NCI-H526 treated with DMSO at 0.1 percent for 48 hours (cell line): ENCODE results near the gene IFT27.
"Not testable (repeated sequence)": the region's sequence is repeated elsewhere in the genome, so short reads cannot be mapped to it uniquely, and the experiment has no call there.

Experiments
- DNase-seq: peaks from one replicate; lab custom pipeline; 2025; lab: John Stamatoyannopoulos, UW

The IFT27 gene

DNA sequence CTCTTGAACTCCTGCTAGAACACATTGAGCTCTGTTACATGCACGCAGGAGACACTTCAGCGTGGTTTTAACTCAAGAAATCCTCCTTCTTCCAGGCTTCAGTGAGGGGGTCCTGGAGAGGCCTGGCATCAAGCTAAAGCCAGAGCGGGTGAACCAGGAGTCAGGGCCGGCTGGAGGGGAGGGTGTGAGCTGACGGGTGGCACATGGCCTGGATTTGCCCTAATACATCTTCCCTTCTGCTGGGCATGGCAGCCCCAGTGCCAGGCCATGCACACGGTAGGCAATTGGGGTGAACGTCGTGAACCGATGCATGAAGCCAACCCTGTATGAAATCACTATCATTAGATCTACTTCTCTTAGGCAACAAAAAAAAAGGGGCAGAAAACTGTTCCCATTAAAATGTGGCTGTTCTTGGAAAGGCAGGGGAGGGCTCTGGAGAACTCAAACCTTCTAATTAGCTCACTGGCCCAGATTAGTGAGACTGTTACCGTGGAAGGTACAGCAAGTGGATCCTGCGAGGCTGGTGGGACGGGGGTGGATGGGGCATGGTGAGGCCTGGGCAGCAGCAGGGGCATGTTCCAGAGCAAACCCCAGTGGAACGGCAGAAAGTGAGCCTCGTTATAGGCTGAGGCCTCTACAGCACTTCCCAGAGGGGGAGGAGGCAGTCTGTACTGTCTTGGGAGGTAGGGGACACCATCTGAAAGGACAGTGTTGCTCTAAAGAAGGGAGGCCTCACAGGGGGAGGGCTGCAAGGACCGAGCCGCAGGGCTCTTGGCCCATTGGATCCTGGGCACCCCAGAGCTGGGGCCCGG, 10.6 kb downstream of the IFT27 start:
- no peak for DNase-seq

DNA sequence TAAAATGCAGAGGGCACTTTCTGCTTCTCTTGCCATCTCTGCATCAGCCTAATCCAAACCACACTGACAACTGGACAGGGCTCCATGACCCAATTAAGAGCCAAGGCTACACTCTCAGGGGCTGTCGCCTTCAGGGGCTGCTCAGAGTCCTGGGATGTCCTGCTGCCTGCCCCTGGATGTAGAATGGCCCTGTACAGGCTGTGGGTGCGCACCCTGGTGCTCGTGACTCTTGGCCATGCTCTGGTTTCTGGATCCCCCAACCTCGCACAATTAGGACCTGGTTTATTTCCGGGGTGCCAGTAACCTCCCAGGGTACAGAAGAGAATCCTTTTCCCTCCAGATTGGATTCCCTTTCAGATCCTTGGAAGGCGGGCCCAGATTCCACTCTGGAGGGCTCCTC, 11.3 kb downstream of the IFT27 start:
- DNase-seq: no peak

DNA sequence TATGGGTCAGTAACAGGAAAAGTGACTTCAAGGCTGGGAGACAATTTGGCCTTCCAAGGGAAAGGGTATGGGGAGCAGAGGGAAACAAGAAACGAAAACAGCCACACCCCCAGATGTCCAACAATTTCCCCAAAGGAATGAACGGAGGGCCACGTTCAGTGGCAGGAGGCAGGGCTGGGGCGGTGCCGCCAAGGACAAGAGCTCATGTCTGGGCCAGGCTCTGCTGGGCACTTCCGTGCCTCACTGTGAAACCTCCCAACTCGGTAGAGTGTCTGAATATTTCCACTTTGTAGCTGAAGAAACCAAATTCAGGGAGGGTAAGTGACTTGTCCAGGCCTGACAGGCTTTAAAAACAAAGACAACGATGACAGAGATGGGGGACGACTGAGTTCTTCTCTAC, 11.9 kb downstream of the IFT27 start:
- no peak for DNase-seq

DNA sequence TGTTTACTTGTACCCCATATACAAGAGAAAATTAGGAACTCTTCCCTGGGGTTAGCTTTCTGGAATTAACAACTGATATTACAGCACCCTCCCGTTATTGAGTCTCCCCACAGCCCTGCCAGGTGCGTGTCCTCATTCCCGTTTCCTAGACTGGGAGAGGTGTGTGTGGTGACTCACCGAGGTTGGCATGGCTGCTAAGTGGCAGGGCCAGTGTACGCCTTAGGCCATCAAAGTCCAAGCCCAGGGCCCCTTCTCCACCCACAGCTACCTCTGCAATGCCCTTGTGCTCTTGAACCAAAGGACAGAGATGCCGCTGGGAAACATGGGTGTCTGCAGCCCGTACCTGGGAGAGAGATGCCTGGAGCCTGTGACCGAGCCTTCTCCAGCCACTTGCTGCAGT, 12.3 kb downstream of the IFT27 start:
- no peak for DNase-seq

DNA sequence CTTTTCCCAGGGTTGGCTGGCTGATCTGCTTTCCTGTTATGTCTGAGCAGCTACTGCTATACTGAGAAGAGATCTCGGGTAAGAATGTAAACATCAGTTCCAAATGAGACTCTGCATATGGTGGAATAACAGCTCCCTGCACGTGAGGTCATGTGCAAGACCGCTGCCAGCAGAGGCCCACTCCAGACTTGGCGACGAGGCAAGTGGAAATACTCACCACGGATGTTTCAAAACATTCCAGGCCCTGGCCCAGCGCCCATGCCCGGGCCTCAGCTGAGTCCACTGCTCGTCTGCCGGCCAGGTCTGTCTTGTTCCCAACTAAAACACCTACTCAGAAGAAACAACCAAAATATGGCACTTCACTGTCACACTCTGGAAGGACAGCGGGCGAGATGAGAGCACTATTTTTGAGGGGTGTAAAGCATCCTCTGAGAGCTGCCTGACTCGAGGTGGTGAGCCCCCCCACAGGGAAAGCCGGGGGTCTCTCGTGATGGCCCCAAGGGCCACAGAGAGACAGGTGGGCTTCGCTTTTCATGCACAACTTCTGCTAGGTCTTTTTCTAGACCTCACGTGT, 13.1 kb downstream of the IFT27 start:
- DNase-seq: no peak

DNA sequence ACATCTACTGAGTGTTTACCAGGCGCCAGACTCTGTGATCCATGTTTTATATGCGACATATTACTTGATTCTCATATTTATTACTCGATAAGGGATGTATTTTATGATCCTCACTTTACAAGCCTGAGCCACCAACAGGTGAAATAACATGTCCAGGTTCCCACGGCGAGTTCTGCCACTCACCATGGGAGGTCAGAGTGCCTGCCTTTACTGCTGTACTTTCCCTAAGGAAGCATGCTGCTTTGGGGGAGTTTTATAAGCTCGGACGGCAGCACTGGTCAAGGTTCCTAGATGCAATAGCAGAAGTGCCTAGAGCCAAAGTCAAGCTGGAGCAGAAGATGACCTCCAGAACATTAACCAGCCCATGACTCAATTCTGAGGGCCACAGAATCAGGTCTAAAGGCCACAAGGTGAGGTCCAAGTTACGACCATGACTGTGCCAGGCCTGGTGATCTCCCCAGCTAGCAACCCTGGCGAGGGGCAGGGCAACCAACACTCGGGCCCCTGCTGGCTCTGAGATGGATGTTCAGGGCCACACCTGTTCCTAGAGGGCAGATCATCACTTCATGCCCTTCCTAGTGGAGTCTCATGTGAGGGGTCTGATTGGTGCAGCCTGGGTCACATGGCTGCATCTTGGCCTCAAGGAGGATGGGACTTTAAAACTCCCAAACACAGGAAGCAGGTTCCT, 14.2 kb downstream of the IFT27 start:
- no peak for DNase-seq

DNA sequence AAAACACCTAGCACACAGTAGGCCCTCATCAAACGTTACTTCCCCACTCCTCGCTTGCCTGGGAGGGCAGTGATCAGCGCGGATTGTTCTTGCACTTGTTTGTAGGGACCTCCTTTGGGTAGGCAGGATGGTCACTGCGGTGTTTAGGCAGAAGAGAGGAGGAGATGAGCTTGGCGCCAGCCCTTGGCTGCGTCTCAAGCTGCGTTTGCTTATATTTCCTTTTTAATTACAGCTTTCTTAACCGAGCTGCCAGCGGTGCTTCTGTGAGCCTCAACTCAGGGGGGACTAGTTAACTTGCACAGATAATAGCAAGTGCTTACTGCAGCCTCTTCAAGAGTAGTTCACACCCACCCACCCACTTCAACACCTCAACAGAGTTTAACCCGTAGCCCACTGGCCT, 15.1 kb downstream of the IFT27 start:
- DNase-seq: no peak

DNA sequence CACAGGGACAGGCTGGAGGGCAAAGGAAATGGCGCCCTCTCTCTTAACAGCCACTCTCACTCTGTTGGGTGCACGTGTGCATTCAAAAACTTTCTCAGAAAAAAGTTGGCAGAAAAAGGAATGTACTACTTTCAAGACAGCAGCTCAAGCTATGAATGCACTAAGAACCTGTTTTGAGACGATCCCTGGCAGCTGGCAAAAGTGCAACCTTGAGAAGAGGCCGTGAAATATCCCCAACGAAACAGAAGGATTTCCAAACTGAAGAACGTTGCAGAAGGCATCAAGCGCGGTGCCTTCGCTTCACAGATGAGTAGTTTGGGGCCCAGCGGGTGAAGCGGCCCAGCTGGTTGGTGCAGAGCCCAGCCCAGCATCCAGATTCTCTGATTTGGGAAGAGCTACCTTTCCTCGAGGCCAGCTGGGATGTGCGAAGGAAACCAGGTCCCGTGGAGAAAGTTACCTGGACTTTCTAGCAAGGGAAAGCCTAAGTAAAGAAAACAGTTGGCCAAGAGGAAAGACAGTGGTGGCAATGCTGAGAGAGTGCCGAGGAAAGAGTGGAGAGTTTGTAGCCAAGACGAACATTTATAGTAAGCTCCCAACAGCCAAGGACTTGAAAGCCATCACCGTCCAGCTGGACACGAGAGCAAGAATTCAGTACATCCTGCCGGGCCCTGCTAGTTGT, 16.3 kb downstream of the IFT27 start:
- no peak for DNase-seq

DNA sequence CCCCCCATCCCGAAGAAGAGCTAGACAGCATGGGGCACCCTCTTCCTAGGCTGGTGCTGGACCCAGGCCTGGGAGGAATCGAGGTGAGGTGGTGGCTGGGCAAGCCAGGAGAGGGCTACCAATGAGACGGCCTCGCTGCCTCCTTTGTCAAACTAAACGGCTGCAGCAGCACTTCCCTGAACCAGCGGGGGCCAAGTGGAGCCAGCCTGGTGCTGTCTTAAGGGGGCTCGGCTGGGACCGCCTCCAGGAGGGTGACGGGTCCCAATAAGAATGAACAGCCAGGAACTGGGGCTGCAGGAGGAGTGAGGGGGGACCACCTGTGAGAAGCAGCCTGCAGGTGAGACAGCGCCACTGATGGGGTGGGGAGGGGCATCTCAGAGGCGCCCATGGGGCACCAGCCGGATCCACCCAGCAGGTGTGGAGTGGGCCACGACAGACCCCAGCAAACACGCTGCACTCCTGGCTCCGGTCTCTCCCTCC, 17.1 kb downstream of the IFT27 start:
- no peak for DNase-seq

DNA sequence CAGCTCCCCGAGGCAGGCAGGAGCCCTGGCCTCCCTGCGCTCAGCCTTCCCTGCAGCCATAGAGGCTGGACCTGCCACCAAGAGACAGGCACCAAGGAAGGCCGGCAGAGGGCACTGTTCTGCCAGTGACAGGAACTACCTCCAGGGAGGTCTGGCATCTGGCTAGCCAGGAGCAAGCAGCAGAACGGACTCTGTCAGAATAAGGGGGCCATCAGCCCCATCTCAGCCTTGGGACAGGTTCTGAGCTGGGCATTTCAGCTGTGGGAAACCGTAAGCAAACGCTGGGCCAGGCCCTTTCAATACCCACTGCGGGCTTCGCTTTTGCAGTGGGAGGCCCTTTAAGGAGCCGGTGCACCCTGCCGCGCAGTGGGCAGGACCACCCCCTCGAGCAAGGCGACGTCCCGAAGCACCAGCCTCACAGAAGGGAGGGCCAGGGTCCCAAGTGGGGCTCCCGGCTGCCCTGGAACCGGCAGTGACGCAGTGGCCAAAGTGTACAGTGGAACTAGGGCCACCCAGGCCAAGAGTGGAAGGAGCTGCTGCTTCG, 18.2 kb downstream of the IFT27 start:
- peak; percentile 19 for DNase-seq

DNA sequence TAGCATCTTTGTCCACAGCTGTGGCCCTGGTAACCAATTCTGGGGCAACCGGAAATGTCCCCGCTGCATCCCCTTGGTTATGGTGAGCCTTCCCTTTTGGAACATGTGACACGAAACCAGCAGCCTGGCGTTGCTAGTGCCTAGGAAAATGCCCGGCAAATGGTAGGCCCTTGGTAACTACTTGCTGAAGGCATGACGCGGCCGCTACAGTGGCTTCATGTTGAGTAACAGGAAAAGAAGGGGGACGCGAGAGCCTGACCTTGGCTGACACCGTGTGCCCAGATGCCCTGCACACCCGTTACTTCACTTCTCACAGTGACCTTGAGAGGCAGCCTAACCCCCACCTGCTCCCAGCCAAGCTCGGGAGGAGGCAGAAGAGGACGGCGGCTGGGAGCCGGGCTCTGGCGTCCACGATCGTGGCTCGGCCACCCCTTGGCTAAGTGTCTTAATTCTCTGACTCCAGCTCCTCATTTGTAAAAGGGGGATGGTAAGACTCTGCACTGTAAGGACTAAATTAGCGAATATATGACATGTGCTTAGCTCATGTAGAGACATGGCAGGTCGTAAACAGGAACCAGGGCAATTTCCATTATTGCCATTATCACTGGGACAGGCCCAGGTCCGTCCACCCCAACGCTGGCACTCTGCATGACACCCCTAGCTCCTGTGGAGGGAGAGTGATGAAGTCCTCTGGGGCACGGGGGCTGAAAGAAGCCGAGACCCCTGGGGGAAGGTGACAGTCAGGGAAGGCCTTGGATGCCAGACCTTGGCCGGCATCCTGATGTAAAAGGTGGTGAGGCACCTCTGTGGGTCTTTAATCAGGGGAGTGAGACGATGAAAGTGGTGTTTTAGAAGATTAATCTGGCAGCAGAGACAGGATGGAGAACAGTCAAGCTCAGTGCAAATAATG, 18.9 kb downstream of the IFT27 start:
- DNase-seq: no peak

DNA sequence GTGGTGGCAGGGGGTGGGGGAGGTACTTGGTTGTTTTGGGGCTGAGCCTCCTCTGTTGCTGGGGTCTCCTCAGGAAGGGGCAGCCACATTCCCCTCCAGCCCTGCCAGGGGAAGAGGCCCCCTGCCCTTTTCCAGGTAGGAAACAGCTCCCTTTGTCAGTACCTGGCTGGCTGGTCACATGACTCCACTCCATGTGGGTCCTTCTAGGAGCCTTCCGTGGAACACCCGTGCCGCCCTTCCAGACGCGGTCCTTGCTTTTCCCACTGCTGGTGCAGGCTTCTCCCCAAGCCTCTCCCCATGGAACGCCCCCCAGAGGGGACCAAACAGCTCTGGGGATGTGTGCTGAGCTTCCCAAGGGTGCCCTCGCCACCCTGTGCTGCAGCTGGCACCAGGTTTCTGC, 19.9 kb downstream of the IFT27 start:
- DNase-seq: no peak

DNA sequence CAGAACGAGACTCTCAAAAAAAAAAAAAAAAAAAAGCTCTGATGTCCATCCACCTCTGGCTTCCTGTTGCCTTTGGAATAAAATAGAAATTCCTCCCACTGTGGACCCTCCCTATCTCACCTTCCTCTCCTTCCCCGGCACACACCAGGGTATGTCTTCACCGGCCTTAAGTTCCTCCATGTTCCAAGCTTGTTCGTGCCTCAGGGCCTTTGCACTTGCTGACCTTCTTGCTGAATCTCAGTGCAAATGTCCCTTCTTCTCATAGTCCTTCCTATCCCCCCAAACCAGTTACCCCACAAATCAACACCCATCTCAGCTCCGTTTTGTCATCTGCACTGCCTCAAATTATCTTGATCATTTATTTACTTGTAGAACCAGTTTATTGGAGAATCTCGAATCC, 20.6 kb downstream of the IFT27 start:
- no peak for DNase-seq

DNA sequence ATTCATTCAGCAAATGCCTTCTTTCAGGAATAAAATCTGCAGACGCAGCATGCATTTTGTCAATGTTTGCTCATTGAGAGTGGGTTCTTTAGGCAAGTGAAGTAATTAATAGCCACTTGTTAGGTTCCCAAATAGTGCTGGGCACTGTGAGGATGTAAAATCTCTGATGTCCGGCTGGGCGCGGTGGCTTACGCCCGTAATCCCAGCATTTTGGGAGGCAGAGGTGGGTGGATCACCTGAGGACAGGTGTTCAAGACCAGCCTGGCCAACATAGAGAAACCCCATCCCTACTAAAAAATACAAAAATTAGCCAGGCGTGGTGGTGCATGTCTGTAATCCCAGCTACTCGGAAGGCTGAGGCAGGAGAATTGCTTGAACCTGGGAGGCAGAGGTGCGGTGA, 21.0 kb downstream of the IFT27 start:
- not testable (repeated sequence) for DNase-seq

DNA sequence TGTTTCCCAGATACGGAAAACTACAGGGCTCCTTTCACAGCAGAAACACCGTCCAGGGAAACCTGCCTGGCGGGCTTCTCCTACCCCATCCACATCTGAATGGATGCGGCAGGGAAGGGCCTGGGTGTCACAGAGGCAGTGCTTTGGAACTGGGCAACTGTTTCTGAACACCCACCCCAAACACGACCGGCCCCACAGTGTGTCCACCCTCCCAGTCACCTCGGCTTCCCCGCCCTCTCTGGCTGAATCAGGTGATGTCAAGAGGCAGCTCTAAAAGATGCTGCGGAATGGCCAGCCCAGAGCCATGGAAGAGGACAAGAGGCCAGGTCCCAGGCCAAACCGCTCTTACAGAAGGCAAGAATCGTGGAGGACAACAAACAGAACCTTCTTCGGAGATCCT, 22.0 kb downstream of the IFT27 start:
- DNase-seq: no peak

DNA sequence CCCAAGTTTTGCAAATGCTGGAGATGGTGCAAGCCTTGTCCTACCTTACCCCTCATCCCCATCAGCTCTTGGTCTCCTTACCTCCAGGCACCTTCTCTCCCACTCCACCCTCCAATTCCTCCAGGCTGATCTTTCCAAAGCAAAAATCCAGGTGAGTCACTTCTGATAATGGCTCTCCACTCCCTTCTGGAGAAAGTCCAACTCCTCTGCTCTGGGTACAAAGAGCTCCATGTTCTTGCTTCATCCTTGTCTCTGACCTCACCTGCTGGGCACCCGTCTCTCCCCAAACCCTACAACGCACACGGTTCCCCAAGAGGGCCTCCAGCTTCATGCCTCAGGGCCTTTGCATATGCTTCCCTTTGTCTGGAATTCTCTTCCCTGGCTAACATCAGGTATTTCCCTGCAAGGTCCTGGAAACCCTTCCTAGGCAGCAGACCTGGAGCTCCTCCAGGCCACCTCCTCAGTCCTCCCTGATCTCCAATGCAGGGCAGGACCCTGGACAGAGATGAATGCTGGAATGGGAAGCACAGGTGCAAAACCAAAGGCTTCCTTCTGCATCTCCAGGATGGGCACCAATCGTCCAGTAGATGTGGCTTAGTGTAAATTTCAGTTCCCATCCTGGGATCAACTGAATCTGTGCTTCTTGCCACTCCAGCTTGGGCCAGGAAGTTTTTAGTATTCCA, 22.7 kb downstream of the IFT27 start:
- DNase-seq: no peak

DNA sequence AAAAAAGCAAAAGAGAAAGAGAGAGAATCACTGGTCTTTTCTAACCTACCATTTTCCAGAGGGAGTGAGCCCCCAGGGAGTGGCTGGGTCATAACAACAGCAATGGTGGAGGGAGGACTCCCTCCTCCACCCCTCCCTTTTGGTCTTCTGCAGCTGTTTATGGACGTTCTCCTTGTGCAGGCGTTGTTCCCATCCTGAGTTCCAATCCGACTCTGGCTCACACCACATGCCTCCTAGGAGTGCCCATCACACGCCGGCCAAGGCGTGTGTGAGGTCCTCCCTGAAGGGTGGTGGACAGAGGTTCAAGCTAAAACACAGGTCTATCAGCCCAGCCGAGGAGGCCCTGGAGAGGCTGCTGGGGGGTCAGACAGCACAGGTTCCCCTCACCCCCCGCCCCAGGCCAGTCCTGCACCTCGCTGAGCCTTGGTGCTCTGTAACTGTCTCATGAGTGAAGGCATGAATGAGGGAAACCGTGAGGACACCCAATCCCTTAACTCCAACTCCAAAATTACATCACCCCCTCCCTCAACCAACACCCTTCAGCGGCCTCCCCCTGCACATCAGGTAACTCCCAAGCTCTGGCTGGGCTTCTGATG, 29.4 kb downstream of the IFT27 start:
- no peak for DNase-seq

DNA sequence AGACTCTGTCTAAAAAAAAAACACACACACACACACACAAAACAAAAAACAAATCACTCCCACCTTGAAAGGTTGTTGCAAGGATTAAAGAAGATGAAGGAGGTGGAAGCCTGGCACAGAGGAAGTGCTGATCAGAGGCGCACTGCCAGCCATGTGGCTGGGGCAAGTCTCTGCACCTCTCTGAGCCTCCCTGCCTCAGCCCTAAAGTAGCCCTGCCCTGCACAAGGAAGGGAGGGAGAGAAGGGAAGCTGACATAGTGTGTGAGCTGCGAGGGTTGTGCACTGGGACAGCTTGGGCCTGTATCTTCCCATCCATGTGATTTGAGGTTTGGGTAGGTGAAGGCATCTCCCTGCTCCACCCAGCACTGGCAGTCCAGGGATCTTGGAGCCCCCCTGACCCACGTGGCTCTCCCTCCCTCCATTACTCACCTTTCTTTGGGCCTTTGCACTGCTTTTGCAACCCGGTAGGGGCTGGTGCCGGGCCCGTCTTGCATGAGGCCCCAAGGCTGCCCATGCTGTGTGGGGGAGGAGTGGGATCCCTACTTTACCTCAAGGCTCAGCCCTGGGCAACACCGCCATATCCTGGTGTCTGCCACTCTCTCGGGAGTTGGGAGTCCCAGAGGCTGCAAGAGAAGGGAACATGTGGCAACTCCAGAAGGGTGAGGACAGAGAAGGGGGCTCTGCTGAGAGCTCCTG, 30.5 kb downstream of the IFT27 start:
- DNase-seq: no peak

DNA sequence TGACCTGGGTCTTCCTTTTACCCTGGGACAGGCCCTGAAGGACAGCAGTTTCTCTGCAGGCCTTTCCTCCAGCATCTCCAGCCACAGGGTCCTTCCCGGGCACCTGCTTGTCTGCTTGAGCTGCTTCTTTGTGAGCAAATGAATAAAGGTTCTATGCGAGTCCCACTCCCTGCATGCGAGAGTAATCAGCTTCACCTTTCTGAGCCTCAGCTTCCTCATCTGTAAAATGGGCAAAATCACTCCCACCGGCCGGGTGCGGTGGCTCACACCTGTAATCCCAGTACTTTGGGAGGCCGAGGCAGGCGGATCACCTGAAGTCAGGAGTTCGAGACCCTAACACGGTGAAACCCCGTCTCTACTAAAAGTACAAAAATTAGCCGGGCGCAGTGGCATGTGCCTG, 31.1 kb downstream of the IFT27 start:
- DNase-seq: no peak

DNA sequence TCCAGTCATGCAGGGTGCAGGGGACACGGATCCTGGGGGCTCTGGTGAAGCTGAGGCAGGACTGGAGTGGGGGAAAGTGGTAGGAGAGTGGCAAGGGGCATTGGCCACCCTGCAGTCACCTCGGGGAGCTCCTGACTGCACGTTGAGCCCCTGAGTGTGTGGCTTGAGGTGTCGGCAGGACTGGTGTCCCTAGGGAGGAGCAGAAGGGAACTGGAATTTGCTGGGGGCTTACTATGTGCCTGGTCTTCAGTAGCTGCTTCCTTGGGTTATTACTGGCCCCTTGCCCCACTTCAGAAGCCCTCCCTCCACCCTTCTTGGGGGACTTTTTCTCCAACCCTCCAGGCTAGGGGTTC, 31.5 kb downstream of the IFT27 start:
- DNase-seq: no peak
